ENCODE results near the gene ARHGEF28. TPM values are rescaled to one million over a fixed set of nuclear protein-coding genes. Genes with fewer than 3 reads are reported as not detected.

ARHGEF28 gene
- total RNA-seq, 2 experiments from 2014 or later = not detected

DNA sequence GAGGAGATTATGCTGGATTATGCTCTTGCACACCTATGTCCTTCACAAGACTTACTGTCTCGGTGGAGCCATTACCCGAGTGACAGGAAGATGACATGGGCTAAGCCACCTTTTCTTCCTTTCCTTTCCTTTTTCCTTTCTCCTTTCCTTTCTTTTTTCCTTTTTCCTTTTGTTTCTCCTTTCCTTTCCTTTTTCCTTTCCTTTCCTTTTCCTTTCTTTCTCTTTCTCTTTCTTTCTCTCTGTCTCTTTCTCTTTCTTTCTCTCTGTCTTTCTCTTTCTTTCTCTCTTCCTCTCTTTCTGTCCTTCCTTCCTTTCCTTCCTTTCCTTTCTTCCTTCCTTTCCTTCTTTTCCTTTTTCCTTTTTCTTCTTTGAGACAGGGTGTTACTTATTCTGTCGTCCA is 202.5 kb downstream of the ARHGEF28 start:
- ChIA-PET CTCF (ENCODE audit: unreplicated experiment) (no interaction called here), POLR2A (no interaction called here)
- no peaks in the 10 kb centered on the region for H3K4me1 ChIP-seq (ENCODE audit: insufficient read depth, low read length, poor library complexity, severe bottlenecking)
- no peak overlapping the region for H2AFZ ChIP-seq (ENCODE audit: low read length)
- no peaks in the 10 kb centered on the region for H3K9me3 ChIP-seq (ENCODE audit: low read length)
- H3K9me2 ChIP-seq (ENCODE audit: insufficient read depth, low read length) = no peaks in the 10 kb centered on the region
- no peak overlapping the region for H3K4me3 ChIP-seq (ENCODE audit: low read depth, low read length, poor library complexity, severe bottlenecking)
- DNase-seq (ENCODE audit: low spot score) = no peak
- no peaks in the 10 kb centered on the region for H4K20me1 ChIP-seq (ENCODE audit: insufficient read depth, low read length)
- H3K4me2 ChIP-seq (ENCODE audit: low read length) = no peak overlapping the region
- H3K79me2 ChIP-seq (ENCODE audit: insufficient read depth, low read depth, low read length) = no peaks in the 10 kb centered on the region
- no TSS peak for BruUV-seq (replicated peaks)
- intact Hi-C loops (cut with micrococcal nuclease; ENCODE audit: unreplicated experiment) = no loop called here
- no peaks in the 10 kb centered on the region for H3K36me3 ChIP-seq (ENCODE audit: insufficient read depth, low read length)
- no peak overlapping the region for H3K27ac ChIP-seq (ENCODE audit: low read depth, low read length, poor library complexity, severe bottlenecking)
- no peak for TF ChIP-seq EZH2phosphoT487 (IDR thresholded peaks at IDR 0.05; ENCODE audit: borderline replicate concordance, low read depth, low read length)
- TF ChIP-seq, protein P1, sequence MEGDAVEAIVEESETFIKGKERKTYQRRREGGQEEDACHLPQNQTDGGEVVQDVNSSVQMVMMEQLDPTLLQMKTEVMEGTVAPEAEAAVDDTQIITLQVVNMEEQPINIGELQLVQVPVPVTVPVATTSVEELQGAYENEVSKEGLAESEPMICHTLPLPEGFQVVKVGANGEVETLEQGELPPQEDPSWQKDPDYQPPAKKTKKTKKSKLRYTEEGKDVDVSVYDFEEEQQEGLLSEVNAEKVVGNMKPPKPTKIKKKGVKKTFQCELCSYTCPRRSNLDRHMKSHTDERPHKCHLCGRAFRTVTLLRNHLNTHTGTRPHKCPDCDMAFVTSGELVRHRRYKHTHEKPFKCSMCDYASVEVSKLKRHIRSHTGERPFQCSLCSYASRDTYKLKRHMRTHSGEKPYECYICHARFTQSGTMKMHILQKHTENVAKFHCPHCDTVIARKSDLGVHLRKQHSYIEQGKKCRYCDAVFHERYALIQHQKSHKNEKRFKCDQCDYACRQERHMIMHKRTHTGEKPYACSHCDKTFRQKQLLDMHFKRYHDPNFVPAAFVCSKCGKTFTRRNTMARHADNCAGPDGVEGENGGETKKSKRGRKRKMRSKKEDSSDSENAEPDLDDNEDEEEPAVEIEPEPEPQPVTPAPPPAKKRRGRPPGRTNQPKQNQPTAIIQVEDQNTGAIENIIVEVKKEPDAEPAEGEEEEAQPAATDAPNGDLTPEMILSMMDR (conservative IDR thresholded peaks at IDR 0.05; ENCODE audit: low read length) = no peak

DNA sequence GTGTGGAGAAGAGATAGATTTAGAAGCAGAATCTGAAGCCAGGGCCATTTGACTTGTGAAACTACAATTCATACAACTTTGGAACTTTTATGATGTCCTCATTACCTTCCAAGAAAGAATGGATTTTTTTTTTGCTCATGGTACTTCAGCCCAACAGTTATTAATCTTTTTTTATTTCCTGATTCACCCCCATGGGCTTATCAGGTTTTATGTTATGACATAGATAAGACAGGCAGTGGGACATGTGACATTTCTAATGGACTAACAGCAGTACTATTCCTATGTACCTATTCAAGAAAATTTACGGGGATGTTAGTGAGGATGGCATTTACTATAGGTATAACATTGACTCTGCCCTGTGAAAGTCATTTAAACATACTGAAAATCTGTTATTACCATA is 204.7 kb downstream of the ARHGEF28 start:
- no TSS peak for BruUV-seq (replicated peaks)
- no peaks in the 10 kb centered on the region for H3K9me2 ChIP-seq (ENCODE audit: insufficient read depth, low read length)
- no peaks in the 10 kb centered on the region for H3K9me3 ChIP-seq (ENCODE audit: low read length)
- H3K27ac ChIP-seq (ENCODE audit: low read depth, low read length, poor library complexity, severe bottlenecking) = no peak overlapping the region
- CTCF ChIA-PET (ENCODE audit: unreplicated experiment) = no interaction called here
- H4K20me1 ChIP-seq (ENCODE audit: insufficient read depth, low read length) = no peaks in the 10 kb centered on the region
- intact Hi-C loops (cut with micrococcal nuclease; ENCODE audit: unreplicated experiment) = no loop called here
- H3K36me3 ChIP-seq (ENCODE audit: insufficient read depth, low read length) = no peaks in the 10 kb centered on the region
- no peaks in the 10 kb centered on the region for H3K79me2 ChIP-seq (ENCODE audit: insufficient read depth, low read depth, low read length)
- no peak overlapping the region for H3K4me3 ChIP-seq (ENCODE audit: low read depth, low read length, poor library complexity, severe bottlenecking)
- H2AFZ ChIP-seq (ENCODE audit: low read length) = no peak overlapping the region
- DNase-seq (ENCODE audit: low spot score) = no peak
- TF ChIP-seq, protein P1 (conservative IDR thresholded peaks at IDR 0.05; ENCODE audit: low read length) = no peak
- no peak for TF ChIP-seq EZH2phosphoT487 (IDR thresholded peaks at IDR 0.05; ENCODE audit: borderline replicate concordance, low read depth, low read length)
- POLR2A ChIA-PET = interaction anchor here (0.7 kb wide), 1 partner anchor 884 kb away, joined by 5 read pairs; no protein-coding TSS in a partner anchor
- no peaks in the 10 kb centered on the region for H3K4me1 ChIP-seq (ENCODE audit: insufficient read depth, low read length, poor library complexity, severe bottlenecking)
- H3K4me2 ChIP-seq (ENCODE audit: low read length) = no peak overlapping the region

DNA sequence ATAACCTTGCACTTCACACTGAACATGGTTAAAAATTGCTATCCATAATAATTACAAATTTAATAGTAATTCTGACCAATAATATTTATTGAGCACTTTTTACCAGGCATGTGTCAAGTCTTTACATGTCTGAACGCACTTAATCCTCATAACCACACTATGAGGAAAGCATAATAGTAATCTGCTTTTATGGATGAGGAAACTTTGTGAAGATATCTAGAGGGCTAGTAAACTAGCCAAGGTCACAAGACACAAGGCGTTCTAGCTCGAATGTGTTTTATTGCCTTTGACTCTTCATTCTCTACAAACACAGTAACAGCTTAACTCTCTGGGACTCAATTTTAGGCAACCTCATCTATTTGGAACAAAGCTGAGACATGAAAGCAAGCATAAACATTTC is 205.1 kb downstream of the ARHGEF28 start:
- Histone ChIP-seq H2AFZ (ENCODE audit: low read length) (no peak overlapping the region), H3K9me3 (ENCODE audit: low read length) (no peaks in the 10 kb centered on the region), H4K20me1 (ENCODE audit: insufficient read depth, low read length) (no peaks in the 10 kb centered on the region), H3K4me1 (ENCODE audit: insufficient read depth, low read length, poor library complexity, severe bottlenecking) (no peaks in the 10 kb centered on the region), H3K79me2 (ENCODE audit: insufficient read depth, low read depth, low read length) (no peaks in the 10 kb centered on the region), H3K27ac (ENCODE audit: low read depth, low read length, poor library complexity, severe bottlenecking) (no peak overlapping the region), H3K9me2 (ENCODE audit: insufficient read depth, low read length) (no peaks in the 10 kb centered on the region), H3K4me3 (ENCODE audit: low read depth, low read length, poor library complexity, severe bottlenecking) (no peak overlapping the region), H3K4me2 (ENCODE audit: low read length) (no peak overlapping the region), H3K36me3 (ENCODE audit: insufficient read depth, low read length) (no peaks in the 10 kb centered on the region)
- intact Hi-C loops (cut with micrococcal nuclease; ENCODE audit: unreplicated experiment) = no loop called here
- POLR2A ChIA-PET = no interaction called here
- BruUV-seq (replicated peaks) = no TSS peak
- no peak for DNase-seq (ENCODE audit: low spot score)
- TF ChIP-seq, protein P1 (conservative IDR thresholded peaks at IDR 0.05; ENCODE audit: low read length) = no peak
- no peak for TF ChIP-seq EZH2phosphoT487 (IDR thresholded peaks at IDR 0.05; ENCODE audit: borderline replicate concordance, low read depth, low read length)
- CTCF ChIA-PET (ENCODE audit: unreplicated experiment) = no interaction called here

All from OCI-LY7 (cell line).